Esophagus muscularis mucosa (tissue), 4 donors: Measurements from ENCODE around the gene METAP2. TPM values are rescaled to one million over a fixed set of nuclear protein-coding genes. Genes with fewer than 3 reads are reported as not detected.
"Not testable (repeated sequence)": the region's sequence is repeated elsewhere in the genome, so short reads cannot be mapped to it uniquely, and the experiment has no call there.

Experiments
- DNase-seq: peaks from one replicate; pipeline ENCODE4 v3.0.0-alpha.2; 2017; ENCODE audit errors: extremely low spot score
- H3K27ac ChIP-seq, 4 donors: fragments of 200-600 bp; sonication (generic); replicated peaks in 1 of 4; 1 replicate in 3 of 4; 2 replicates in 1 of 4; pipeline ENCODE4 v1.5.1; 2016 to 2019; ENCODE audit warnings: mild to moderate bottlenecking in 1 of 4
- H3K27me3 ChIP-seq, 4 donors: fragments of 200-600 bp; sonication (generic); one replicate each; pipeline versions ENCODE4 v1.5.1 to v1.6.0; 2016 to 2019
- H3K36me3 ChIP-seq, 4 donors: fragments of 200-600 bp; sonication (generic); one replicate each; pipeline ENCODE4 v1.5.1; 2016 to 2019
- H3K4me1 ChIP-seq, 4 donors: fragments of 200-600 bp; sonication (generic); one replicate each; pipeline ENCODE4 v1.5.1; 2016 to 2019
- H3K4me3 ChIP-seq, 4 donors: fragments of 200-600 bp; sonication (generic); 1 replicate in 2 of 4; 2 replicates in 2 of 4; pipeline ENCODE4 v1.5.1; 2016 to 2019; ENCODE audit warnings: mild to moderate bottlenecking in 4 of 4, moderate library complexity in 1 of 4
- H3K9me3 ChIP-seq, 4 donors: fragments of 200-600 bp; sonication (generic); 1 replicate in 3 of 4; 2 replicates in 1 of 4; pipeline ENCODE4 v1.5.1; 2016 to 2019
- EP300 ChIP-seq: sonication (generic); formaldehyde crosslinking; IDR thresholded peaks from one replicate; pipeline ENCODE4 v1.6.1; 2017; ENCODE audit warnings: antibody characterized with exemption
- POLR2A ChIP-seq: fragments of 450-650 bp; IDR thresholded peaks from one replicate; pipeline ENCODE4 v1.6.1; 2017; ENCODE audit warnings: antibody characterized with exemption, moderate library complexity, mild to moderate bottlenecking, low read depth
- POLR2AphosphoS5 ChIP-seq, 2 donors: sonication (generic); formaldehyde crosslinking; IDR thresholded peaks; one replicate each; pipeline ENCODE4 v1.6.1; 2017; ENCODE audit warnings: antibody characterized with exemption in 2 of 2
- WGBS: methylation state at CpG from one replicate; pipeline ENCODE4 v1.1.5; 2018; 5-methylcytosine and 5-hydroxymethylcytosine counted together
- intact Hi-C: fragments of 100-400 bp; cut with DNase I; formaldehyde crosslinking; loops from one replicate; pipeline ENCODE4 v1.15.1; 2023
- total RNA-seq, 4 donors: library from RNA; depleted of rRNA; stranded (reverse); fragments of >200 nt; gene quantifications; one replicate each; pipeline versions ENCODE4 v1.1.0 to v1.2.1, GENCODE V29; 2016
- TF ChIP-seq, protein P1 (sequence below), 3 experiments: fragments of 200-600 bp in 2 of 3; fragments of 450-650 bp in 1 of 3; sonication (generic) in 2 of 3; IDR thresholded peaks; one replicate each; pipeline ENCODE4 v1.5.1; 2017 to 2019; ENCODE audit warnings: antibody characterized with exemption in 3 of 3, mild to moderate bottlenecking in 2 of 3, moderate library complexity in 1 of 3

METAP2 gene
- total RNA-seq, 4 donors from 2014 or later = 52.6 to 76.2 (median 69.7) TPM

DNA sequence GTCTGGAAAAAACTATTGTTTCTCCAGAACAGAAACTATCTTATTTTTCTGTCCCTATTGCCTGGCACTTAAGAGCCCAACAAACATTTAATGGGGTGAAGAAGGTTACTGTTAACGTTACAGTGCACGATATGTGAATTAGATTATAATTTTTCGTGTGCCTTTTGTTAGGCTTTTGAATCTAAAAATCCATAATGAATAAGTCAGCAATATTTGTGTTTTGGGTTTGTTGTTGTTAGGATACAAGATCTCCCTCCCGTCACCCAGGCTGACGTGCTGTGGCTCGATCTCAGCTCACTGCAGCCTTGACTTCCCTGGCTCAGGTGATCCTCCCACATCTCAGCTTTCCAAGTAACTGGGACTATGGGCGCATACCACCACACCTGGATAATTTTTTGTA lies 7.9 kb downstream of the METAP2 start:
- intact Hi-C loops = no loop called here

DNA sequence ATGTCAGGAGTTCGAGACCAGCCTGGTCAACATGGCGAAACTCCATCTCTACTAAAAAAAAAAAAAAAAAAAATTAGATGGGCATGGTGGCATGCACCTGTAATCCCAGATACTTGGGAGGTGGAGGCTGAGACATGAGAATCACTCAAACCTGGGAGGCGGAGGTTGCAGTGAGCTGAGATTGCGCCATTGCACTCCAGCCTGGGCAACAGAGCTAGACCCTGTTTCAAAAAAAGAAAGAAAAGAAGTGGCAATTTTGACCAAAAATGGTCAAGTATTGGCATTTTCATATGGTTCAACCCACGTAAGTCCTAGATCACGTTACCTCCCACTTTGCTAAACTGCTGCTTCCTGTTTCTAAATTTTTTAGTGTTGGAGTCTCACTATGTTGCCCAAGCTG lies 8.6 kb downstream of the METAP2 start:
- intact Hi-C loops, H3K4me3 ChIP-seq: not testable (repeated sequence)
- WGBS = 95% methylated on average over 6 of the region's 6 CpGs

More for the DNA sequence above, 7.9 kb downstream of the METAP2 start:
- Histone ChIP-seq H3K9me3 (no peaks in the 10 kb centered on the region), H3K27ac (no peak overlapping the region), H3K27me3 (no peaks in the 10 kb centered on the region), H3K36me3 (peaks cover 11 to 55% (median 30%) of the 10 kb centered on the region in 4 donors), H3K4me3 (no peak overlapping the region), H3K4me1 (peaks cover 15 to 67% (median 57%) of the 10 kb centered on the region in 4 donors)
- 89% methylated on average over 5 of the region's 7 CpGs for WGBS
- TF ChIP-seq POLR2AphosphoS5 (IDR thresholded peaks at IDR 0.05) (no peak), EP300 (no peak), POLR2A (no peak)
- TF ChIP-seq, protein P1, sequence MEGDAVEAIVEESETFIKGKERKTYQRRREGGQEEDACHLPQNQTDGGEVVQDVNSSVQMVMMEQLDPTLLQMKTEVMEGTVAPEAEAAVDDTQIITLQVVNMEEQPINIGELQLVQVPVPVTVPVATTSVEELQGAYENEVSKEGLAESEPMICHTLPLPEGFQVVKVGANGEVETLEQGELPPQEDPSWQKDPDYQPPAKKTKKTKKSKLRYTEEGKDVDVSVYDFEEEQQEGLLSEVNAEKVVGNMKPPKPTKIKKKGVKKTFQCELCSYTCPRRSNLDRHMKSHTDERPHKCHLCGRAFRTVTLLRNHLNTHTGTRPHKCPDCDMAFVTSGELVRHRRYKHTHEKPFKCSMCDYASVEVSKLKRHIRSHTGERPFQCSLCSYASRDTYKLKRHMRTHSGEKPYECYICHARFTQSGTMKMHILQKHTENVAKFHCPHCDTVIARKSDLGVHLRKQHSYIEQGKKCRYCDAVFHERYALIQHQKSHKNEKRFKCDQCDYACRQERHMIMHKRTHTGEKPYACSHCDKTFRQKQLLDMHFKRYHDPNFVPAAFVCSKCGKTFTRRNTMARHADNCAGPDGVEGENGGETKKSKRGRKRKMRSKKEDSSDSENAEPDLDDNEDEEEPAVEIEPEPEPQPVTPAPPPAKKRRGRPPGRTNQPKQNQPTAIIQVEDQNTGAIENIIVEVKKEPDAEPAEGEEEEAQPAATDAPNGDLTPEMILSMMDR (IDR thresholded peaks at IDR 0.05) = no peak
- DNase-seq = no peak

DNA sequence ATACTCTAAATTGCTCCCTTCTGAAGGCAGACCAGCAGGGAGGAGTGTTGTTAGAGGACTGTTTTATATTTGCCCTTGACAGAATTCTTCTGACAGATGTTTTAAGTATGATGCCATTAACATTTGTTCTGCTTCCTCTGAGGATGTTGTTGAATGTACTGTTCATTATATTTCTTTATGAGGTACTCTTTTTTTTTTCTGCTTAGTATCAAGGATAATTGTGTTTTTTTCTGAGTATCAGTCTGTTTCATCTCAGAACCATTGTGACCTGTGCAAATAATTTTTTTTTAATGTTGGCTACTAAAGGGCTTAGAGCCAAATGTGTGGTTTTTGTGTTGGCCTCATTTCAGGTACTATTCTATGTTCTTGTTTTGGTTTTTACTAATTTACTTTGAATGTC lies 10.6 kb downstream of the METAP2 start:
- H3K9me3 ChIP-seq = no peaks in the 10 kb centered on the region
- DNase-seq = no peak
- intact Hi-C loops = no loop called here
- peaks cover 6 to 45% (median 28%) of the 10 kb centered on the region in 4 donors for H3K36me3 ChIP-seq
- H3K27ac ChIP-seq = no peak overlapping the region
- H3K4me3 ChIP-seq = no peak overlapping the region
- no peaks in the 10 kb centered on the region for H3K27me3 ChIP-seq
- TF ChIP-seq POLR2AphosphoS5 (IDR thresholded peaks at IDR 0.05) (no peak), EP300 (no peak), POLR2A (no peak)
- TF ChIP-seq, protein P1 (IDR thresholded peaks at IDR 0.05) = no peak
- peaks cover 15 to 41% (median 38%) of the 10 kb centered on the region in 4 donors for H3K4me1 ChIP-seq

More for the DNA sequence above, 8.6 kb downstream of the METAP2 start:
- Histone ChIP-seq H3K36me3 (peaks cover 7 to 55% (median 29%) of the 10 kb centered on the region in 4 donors), H3K4me1 (peaks cover 15 to 60% (median 54%) of the 10 kb centered on the region in 4 donors)
- not testable (repeated sequence) for DNase-seq, H3K27me3 ChIP-seq, H3K27ac ChIP-seq, H3K9me3 ChIP-seq

DNA sequence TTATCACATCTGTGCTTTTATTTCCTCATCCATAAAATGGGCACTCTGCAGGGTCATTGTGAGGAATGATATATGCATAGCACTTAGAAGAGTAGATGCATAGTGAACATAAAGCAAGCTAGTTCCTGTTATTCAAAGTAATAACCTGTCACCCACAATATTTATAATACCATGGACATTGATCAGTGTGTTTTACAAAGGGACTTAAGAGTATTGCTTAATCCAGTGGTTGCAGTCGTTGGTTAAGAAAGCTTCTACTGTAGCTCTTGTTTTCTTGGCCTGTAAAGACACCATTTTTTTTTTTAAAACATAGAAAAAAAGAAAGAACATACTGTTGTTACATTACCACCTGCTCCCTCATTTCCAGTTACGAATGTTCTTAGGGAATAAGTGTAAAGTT lies 13.1 kb downstream of the METAP2 start:
- 66% methylated on average over 2 of the region's 2 CpGs for WGBS
- H3K9me3 ChIP-seq = no peaks in the 10 kb centered on the region

DNA sequence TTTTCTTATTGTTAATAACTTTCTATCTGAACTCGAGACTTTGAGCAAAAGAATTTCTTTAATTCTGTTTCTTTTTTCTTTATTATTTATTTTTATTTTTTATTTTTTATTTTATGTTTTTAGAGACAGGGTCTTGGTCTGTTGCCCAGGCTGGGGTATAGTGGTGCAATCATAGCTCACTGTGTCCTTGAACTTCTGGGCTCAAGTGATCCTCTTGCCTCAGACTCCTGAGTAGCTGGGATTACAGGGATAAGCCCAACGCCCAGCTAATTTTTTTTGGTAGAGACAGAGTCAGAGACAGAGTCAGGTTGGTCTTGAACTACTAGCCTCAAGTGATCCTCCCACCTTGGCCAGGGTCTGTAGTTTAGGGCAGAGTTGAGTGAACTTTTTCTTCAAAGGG lies 18.5 kb downstream of the METAP2 start:
- no peak for DNase-seq
- Histone ChIP-seq H3K9me3 (no peaks in the 10 kb centered on the region), H3K4me1 (no peaks in the 10 kb centered on the region), H3K27me3 (no peaks in the 10 kb centered on the region), H3K36me3 (peaks cover 19 to 78% (median 53%) of the 10 kb centered on the region in 4 donors), H3K4me3 (no peak overlapping the region), H3K27ac (no peak overlapping the region)
- 86% methylated on average over 2 of the region's 2 CpGs for WGBS
- intact Hi-C loops = no loop called here
- TF ChIP-seq POLR2AphosphoS5 (IDR thresholded peaks at IDR 0.05) = no peak
- TF ChIP-seq, protein P1 (IDR thresholded peaks at IDR 0.05) = no peak
- no peak for TF ChIP-seq POLR2A
- TF ChIP-seq EP300 = no peak

More for the DNA sequence above, 13.1 kb downstream of the METAP2 start:
- TF ChIP-seq POLR2AphosphoS5 (IDR thresholded peaks at IDR 0.05) (no peak), POLR2A (no peak), EP300 (no peak)
- TF ChIP-seq, protein P1 (IDR thresholded peaks at IDR 0.05) = no peak
- Histone ChIP-seq H3K4me3 (no peak overlapping the region), H3K4me1 (peaks cover 6 to 16% (median 14%) of the 10 kb centered on the region in 4 donors), H3K27me3 (no peaks in the 10 kb centered on the region), H3K27ac (no peak overlapping the region), H3K36me3 (peaks cover 6 to 53% (median 33%) of the 10 kb centered on the region in 4 donors)
- intact Hi-C loops = no loop called here
- DNase-seq = no peak
